HEK293 (cell line): ENCODE results near the gene SAMD8.

Experiments used
- CTCF ChIP-seq: fragments of 450-650 bp; formaldehyde crosslinking; IDR thresholded peaks from 2 replicates; pipeline ENCODE4 v1.5.1; 2016; ENCODE audit warnings: missing biosample characterization, missing genetic modification characterization
- TCF7L2 ChIP-seq: IDR thresholded peaks from 2 replicates; pipeline ENCODE4 v1.6.1; 2011; ENCODE audit warnings: low read depth, mild to moderate bottlenecking, inconsistent platforms, low read length, moderate library complexity, borderline replicate concordance
- ZNF248 ChIP-seq: fragments of 450-650 bp; formaldehyde crosslinking; IDR thresholded peaks from 2 replicates; pipeline ENCODE4 v1.5.1; 2017; ENCODE audit warnings: missing biosample characterization, missing genetic modification characterization
- ZNF26 ChIP-seq: fragments of 450-650 bp; formaldehyde crosslinking; IDR thresholded peaks from 2 replicates; pipeline ENCODE4 v1.5.1; 2016; ENCODE audit warnings: missing biosample characterization, missing genetic modification characterization
- ZNF292 ChIP-seq: fragments of 450-650 bp; formaldehyde crosslinking; IDR thresholded peaks from 2 replicates; pipeline ENCODE4 v1.5.1; 2016; ENCODE audit warnings: low read depth, missing biosample characterization, missing genetic modification characterization, borderline replicate concordance
- ZNF585B ChIP-seq: fragments of 450-650 bp; formaldehyde crosslinking; IDR thresholded peaks from 2 replicates; pipeline ENCODE4 v1.5.1; 2016; ENCODE audit warnings: missing biosample characterization, missing genetic modification characterization
- ZNF660 ChIP-seq: fragments of 450-650 bp; IDR thresholded peaks from 2 replicates; pipeline ENCODE4 v1.5.1; 2018; ENCODE audit warnings: missing biosample characterization, mild to moderate bottlenecking, missing genetic modification characterization
- ZNF677 ChIP-seq: fragments of 450-650 bp; IDR thresholded peaks from 2 replicates; pipeline ENCODE4 v1.5.0; 2018; ENCODE audit warnings: missing biosample characterization, mild to moderate bottlenecking, missing genetic modification characterization, moderate library complexity
- ZNF76 ChIP-seq: fragments of 450-650 bp; formaldehyde crosslinking; IDR thresholded peaks from 2 replicates; pipeline ENCODE4; 2016; ENCODE audit warnings: low read depth, missing biosample characterization, missing genetic modification characterization, borderline replicate concordance
- ZSCAN4 ChIP-seq: fragments of 450-650 bp; formaldehyde crosslinking; IDR thresholded peaks from 2 replicates; pipeline ENCODE4 v1.5.1; 2017; ENCODE audit warnings: missing biosample characterization, missing genetic modification characterization
- TF ChIP-seq, protein P1 (sequence below): fragments of 450-650 bp; formaldehyde crosslinking; IDR thresholded peaks from 2 replicates; pipeline ENCODE4 v1.5.1; 2016; ENCODE audit warnings: missing biosample characterization, missing genetic modification characterization, low read depth
- TF ChIP-seq, protein P2 (sequence below): fragments of 450-650 bp; formaldehyde crosslinking; IDR thresholded peaks from 2 replicates; pipeline ENCODE4 v1.5.1; 2016; ENCODE audit warnings: missing biosample characterization, missing genetic modification characterization

DNA sequence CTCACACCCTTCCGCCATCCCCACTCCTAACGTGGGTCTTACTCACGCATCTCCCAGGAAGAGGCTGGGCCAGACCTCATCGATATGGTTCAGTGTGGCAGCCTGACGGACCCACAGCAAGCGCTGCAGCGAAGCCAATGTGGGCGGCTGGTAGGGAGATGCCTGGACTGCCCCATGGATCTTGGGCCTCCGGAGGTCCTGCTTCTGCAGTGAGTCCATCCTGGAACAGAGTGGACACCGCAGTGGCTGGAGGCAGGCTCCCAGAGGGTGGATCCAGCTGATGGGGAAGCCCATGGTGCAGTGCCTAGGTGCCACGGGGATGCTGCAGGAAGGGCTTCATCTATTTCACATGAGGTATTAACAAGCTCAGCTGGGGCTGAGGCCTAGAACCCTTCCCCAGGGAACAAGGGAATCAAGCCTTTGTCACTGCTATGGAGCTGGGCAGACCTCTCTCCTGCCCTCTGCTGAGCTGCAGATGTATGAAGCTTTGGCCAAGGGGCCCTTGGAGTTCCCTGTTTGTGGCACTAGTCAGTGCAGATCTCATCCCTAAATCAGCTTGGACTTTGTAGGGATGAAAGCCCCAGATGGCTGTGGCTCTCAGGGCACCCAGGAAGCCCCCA is 13.7 kb upstream of the SAMD8 start:
- TF ChIP-seq ZNF677 (tag by site-specific recombination) (no peak), ZNF26 (tag by site-specific recombination) (no peak), CTCF (tag by site-specific recombination) (peak; percentile 47; the same call in 1 of the 2 replicates), ZNF292 (tag by site-specific recombination) (no peak), ZNF660 (tag by site-specific recombination) (no peak), ZNF585B (tag by site-specific recombination) (no peak), ZNF248 (tag by site-specific recombination) (no peak), ZNF76 (tag by site-specific recombination) (no peak), ZSCAN4 (no peak), TCF7L2 (no peak)
- TF ChIP-seq, protein P1, sequence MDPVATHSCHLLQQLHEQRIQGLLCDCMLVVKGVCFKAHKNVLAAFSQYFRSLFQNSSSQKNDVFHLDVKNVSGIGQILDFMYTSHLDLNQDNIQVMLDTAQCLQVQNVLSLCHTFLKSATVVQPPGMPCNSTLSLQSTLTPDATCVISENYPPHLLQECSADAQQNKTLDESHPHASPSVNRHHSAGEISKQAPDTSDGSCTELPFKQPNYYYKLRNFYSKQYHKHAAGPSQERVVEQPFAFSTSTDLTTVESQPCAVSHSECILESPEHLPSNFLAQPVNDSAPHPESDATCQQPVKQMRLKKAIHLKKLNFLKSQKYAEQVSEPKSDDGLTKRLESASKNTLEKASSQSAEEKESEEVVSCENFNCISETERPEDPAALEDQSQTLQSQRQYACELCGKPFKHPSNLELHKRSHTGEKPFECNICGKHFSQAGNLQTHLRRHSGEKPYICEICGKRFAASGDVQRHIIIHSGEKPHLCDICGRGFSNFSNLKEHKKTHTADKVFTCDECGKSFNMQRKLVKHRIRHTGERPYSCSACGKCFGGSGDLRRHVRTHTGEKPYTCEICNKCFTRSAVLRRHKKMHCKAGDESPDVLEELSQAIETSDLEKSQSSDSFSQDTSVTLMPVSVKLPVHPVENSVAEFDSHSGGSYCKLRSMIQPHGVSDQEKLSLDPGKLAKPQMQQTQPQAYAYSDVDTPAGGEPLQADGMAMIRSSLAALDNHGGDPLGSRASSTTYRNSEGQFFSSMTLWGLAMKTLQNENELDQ, result no peak
- TF ChIP-seq, protein P2, sequence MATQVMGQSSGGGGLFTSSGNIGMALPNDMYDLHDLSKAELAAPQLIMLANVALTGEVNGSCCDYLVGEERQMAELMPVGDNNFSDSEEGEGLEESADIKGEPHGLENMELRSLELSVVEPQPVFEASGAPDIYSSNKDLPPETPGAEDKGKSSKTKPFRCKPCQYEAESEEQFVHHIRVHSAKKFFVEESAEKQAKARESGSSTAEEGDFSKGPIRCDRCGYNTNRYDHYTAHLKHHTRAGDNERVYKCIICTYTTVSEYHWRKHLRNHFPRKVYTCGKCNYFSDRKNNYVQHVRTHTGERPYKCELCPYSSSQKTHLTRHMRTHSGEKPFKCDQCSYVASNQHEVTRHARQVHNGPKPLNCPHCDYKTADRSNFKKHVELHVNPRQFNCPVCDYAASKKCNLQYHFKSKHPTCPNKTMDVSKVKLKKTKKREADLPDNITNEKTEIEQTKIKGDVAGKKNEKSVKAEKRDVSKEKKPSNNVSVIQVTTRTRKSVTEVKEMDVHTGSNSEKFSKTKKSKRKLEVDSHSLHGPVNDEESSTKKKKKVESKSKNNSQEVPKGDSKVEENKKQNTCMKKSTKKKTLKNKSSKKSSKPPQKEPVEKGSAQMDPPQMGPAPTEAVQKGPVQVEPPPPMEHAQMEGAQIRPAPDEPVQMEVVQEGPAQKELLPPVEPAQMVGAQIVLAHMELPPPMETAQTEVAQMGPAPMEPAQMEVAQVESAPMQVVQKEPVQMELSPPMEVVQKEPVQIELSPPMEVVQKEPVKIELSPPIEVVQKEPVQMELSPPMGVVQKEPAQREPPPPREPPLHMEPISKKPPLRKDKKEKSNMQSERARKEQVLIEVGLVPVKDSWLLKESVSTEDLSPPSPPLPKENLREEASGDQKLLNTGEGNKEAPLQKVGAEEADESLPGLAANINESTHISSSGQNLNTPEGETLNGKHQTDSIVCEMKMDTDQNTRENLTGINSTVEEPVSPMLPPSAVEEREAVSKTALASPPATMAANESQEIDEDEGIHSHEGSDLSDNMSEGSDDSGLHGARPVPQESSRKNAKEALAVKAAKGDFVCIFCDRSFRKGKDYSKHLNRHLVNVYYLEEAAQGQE (tag by site-specific recombination), result no peak
